GM19328 (cell line): ENCODE results near the gene NT5DC3.
"Not testable (repeated sequence)": the region's sequence is repeated elsewhere in the genome, so short reads cannot be mapped to it uniquely, and the experiment has no call there.

Source experiments
- ATAC-seq: cut with Tn5 transposase; IDR thresholded peaks from one replicate; pipeline ENCODE4 v1.9.1; 2021; ENCODE audit warnings: mild to moderate bottlenecking, moderate library complexity; ENCODE audit not compliant: unreplicated experiment

Gene NT5DC3

GRCh38 chr12:103810111-103810510 is 30.9 kb downstream of the NT5DC3 start:
- ATAC-seq = no peak

- ATAC-seq = not testable (repeated sequence)
Observed at GRCh38 chr12:103809639-103810038, 31.4 kb downstream of the NT5DC3 start.

GRCh38 chr12:103809154-103809553 is 31.9 kb downstream of the NT5DC3 start:
- no peak for ATAC-seq

- ATAC-seq = no peak
Observed at GRCh38 chr12:103808239-103808880, 32.7 kb downstream of the NT5DC3 start.

- no peak for ATAC-seq
Observed at GRCh38 chr12:103807561-103808238, 33.3 kb downstream of the NT5DC3 start.

- ATAC-seq = no peak
Observed at GRCh38 chr12:103806803-103807202, 34.2 kb downstream of the NT5DC3 start.

GRCh38 chr12:103805655-103806360 is 35.2 kb downstream of the NT5DC3 start:
- no peak for ATAC-seq

GRCh38 chr12:103803847-103804246 is 37.2 kb downstream of the NT5DC3 start:
- no peak for ATAC-seq

GRCh38 chr12:103802586-103802886 is 38.5 kb downstream of the NT5DC3 start:
- no peak for ATAC-seq

GRCh38 chr12:103801709-103802585 is 39.1 kb downstream of the NT5DC3 start:
- no peak for ATAC-seq

GRCh38 chr12:103799857-103800771 is 40.9 kb downstream of the NT5DC3 start:
- ATAC-seq = no peak

- no peak for ATAC-seq
Observed at GRCh38 chr12:103799504-103799856, 41.6 kb downstream of the NT5DC3 start.

GRCh38 chr12:103798586-103798985 is 42.4 kb downstream of the NT5DC3 start:
- no peak for ATAC-seq

- ATAC-seq = no peak
Observed at GRCh38 chr12:103794309-103795213, 46.5 kb downstream of the NT5DC3 start.

GRCh38 chr12:103793512-103794045 is 47.5 kb downstream of the NT5DC3 start:
- no peak for ATAC-seq

- ATAC-seq = no peak
Observed at GRCh38 chr12:103793046-103793445, 48.0 kb downstream of the NT5DC3 start.

GRCh38 chr12:103791350-103791920 is 49.6 kb downstream of the NT5DC3 start:
- ATAC-seq = no peak

GRCh38 chr12:103786201-103786600 is 54.8 kb downstream of the NT5DC3 start:
- ATAC-seq = no peak
